ENCODE results near the gene RPL18.

Gene RPL18

GRCh38 chr19:48573163-48573505, 45.8 kb downstream of the RPL18 start:
- DNase-seq: no peak

- DNase-seq: no peak
Observed at GRCh38 chr19:48571378-48572162, 47.4 kb downstream of the RPL18 start.

GRCh38 chr19:48569814-48570213, 49.2 kb downstream of the RPL18 start:
- DNase-seq: no peak

GRCh38 chr19:48568345-48568886, 50.6 kb downstream of the RPL18 start:
- DNase-seq: no peak

Measured in KG1 (cell line).